H1 (cell line): Measurements from ENCODE around the gene GIPR. TPM values are rescaled to one million over a fixed set of nuclear protein-coding genes. Genes with fewer than 3 reads are reported as not detected.
A peak's percentile ranks its signal among the peaks of the same experiment; 100 is the strongest.

ENCODE experiments used
- CTCF ChIA-PET: fragments of 300-600 bp; sonication (Branson Sonifier 250); formaldehyde crosslinking; loops from one replicate; lab custom pipeline; 2021; ENCODE audit not compliant: partially characterized antibody; lab: Charles Lee
- POLR2A ChIA-PET: fragments of 300-600 bp; sonication (Branson Sonifier 250); formaldehyde crosslinking; loops from one replicate; lab custom pipeline; 2021; ENCODE audit warnings: inconsistent platforms; ENCODE audit not compliant: partially characterized antibody; lab: Charles Lee
- DNase-seq, 2 experiments: peaks; one replicate each; pipeline versions ENCODE4 v3.0.0 to v3.0.0-alpha.2; 2010 to 2022; ENCODE audit warnings: low spot score in 2 of 2, low read depth in 1 of 2, mixed read lengths in 1 of 2
- FAIRE-seq: peaks from 2 replicates; lab custom pipeline; 2011; peaks lifted over from hg19 to GRCh38; lab: Jason Lieb, UNC
- H2AFZ ChIP-seq: 2 replicates; pipeline ENCODE4 v1.8.1; 2012; ENCODE audit warnings: low read length, inconsistent platforms
- H2AK5ac ChIP-seq: 2 replicates; pipeline ENCODE4 v1.6.1; 2013; ENCODE audit warnings: low read depth, low read length
- H2BK120ac ChIP-seq: replicated peaks from 2 replicates; pipeline ENCODE3; 2013; ENCODE audit warnings: low read depth, low read length, inconsistent platforms
- H2BK12ac ChIP-seq: 2 replicates; pipeline ENCODE4 v1.6.1; 2013; ENCODE audit warnings: low read depth, low read length
- H2BK15ac ChIP-seq: 2 replicates; pipeline ENCODE4 v1.6.1; 2013; ENCODE audit warnings: low read length
- H2BK20ac ChIP-seq: 2 replicates; pipeline ENCODE4 v1.6.1; 2013; ENCODE audit warnings: low read length
- H2BK5ac ChIP-seq: 2 replicates; pipeline ENCODE4 v1.6.1; 2013; ENCODE audit warnings: low read depth, low read length
- H3K14ac ChIP-seq: 2 replicates; pipeline ENCODE4 v1.6.1; 2013; ENCODE audit warnings: inconsistent platforms; ENCODE audit not compliant: insufficient read length
- H3K18ac ChIP-seq: 2 replicates; pipeline ENCODE4 v1.6.1; 2013; ENCODE audit warnings: low read length; ENCODE audit errors: extremely low read depth
- H3K23ac ChIP-seq: 2 replicates; pipeline ENCODE4 v1.6.1; 2013; ENCODE audit warnings: inconsistent platforms; ENCODE audit not compliant: insufficient read length
- H3K23me2 ChIP-seq: 2 replicates; pipeline ENCODE4 v1.6.1; 2013; ENCODE audit warnings: low read depth, low read length
- H3K27ac ChIP-seq: 2 replicates; pipeline ENCODE4 v1.6.1; 2011; ENCODE audit warnings: low read depth, low read length, inconsistent platforms
- H3K27me3 ChIP-seq, 4 experiments: replicated peaks in 1 of 4; 1 replicate in 1 of 4; 2 replicates in 3 of 4; pipeline versions ENCODE4 v1.6.1 to v1.8.1; 2011 to 2013; ENCODE audit warnings: low read length in 3 of 4, mild to moderate bottlenecking in 3 of 4, inconsistent platforms in 2 of 4, mixed read lengths in 2 of 4, moderate library complexity in 1 of 4; ENCODE audit not compliant: control insufficient read depth in 3 of 4, insufficient read depth in 3 of 4; ENCODE audit errors: extremely low read depth in 1 of 4
- H3K36me3 ChIP-seq, 4 experiments: 2 replicates each; pipeline versions ENCODE4 v1.6.1 to v1.8.1; 2011 to 2013; ENCODE audit warnings: mild to moderate bottlenecking in 4 of 4, low read length in 3 of 4, moderate library complexity in 2 of 4, control low read depth in 1 of 4, inconsistent platforms in 1 of 4; ENCODE audit not compliant: insufficient read depth in 4 of 4, control insufficient read depth in 2 of 4
- H3K4ac ChIP-seq: replicated peaks from 2 replicates; pipeline ENCODE3; 2013; ENCODE audit warnings: low read length, low read depth, mixed read lengths, inconsistent platforms; ENCODE audit not compliant: insufficient read length
- H3K4me1 ChIP-seq, 4 experiments: replicated peaks in 1 of 4; 1 replicate in 1 of 4; 2 replicates in 3 of 4; pipeline versions ENCODE4 v1.6.1 to v1.8.1; 2011 to 2013; ENCODE audit warnings: low read length in 3 of 4, inconsistent platforms in 2 of 4, mixed read lengths in 1 of 4; ENCODE audit not compliant: insufficient read depth in 4 of 4, control insufficient read depth in 3 of 4
- H3K4me2 ChIP-seq, 2 experiments: 2 replicates each; pipeline versions ENCODE4 v1.6.1 to v1.8.1; 2011 to 2013; ENCODE audit warnings: low read depth in 2 of 2, low read length in 2 of 2, control low read depth in 1 of 2, inconsistent platforms in 1 of 2, mild to moderate bottlenecking in 1 of 2; ENCODE audit not compliant: insufficient read depth in 1 of 2
- H3K4me3 ChIP-seq, 4 experiments: fragments of 200-600, 300-600 bp in 1 of 4; sonication (generic), shearing (Covaris generic), sonication (Bioruptor Twin) in 1 of 4; 2 replicates each; pipeline versions ENCODE4 v1.5.1 to v1.8.1; 2011 to 2016; ENCODE audit warnings: low read length in 4 of 4, low read depth in 3 of 4, control low read depth in 2 of 4, inconsistent platforms in 2 of 4, mild to moderate bottlenecking in 2 of 4, mixed read lengths in 1 of 4, moderate library complexity in 1 of 4; ENCODE audit not compliant: insufficient read depth in 2 of 4; ENCODE audit errors: extremely low read depth in 1 of 4
- H3K56ac ChIP-seq: replicated peaks from 2 replicates; pipeline ENCODE3; 2013; ENCODE audit warnings: low read depth, mild to moderate bottlenecking, mixed read lengths, low read length, inconsistent platforms; ENCODE audit not compliant: insufficient read length
- H3K79me1 ChIP-seq: 2 replicates; pipeline ENCODE4 v1.6.1; 2013; ENCODE audit warnings: low read depth, low read length, control low read depth
- H3K79me2 ChIP-seq, 2 experiments: 2 replicates each; pipeline versions ENCODE4 v1.6.1 to v1.8.1; 2012 to 2013; ENCODE audit warnings: low read length in 2 of 2, mild to moderate bottlenecking in 2 of 2, inconsistent platforms in 1 of 2; ENCODE audit not compliant: insufficient read depth in 2 of 2, control insufficient read depth in 1 of 2
- H3K9ac ChIP-seq, 4 experiments: replicated peaks in 1 of 4; 1 replicate in 1 of 4; 2 replicates in 3 of 4; pipeline versions ENCODE4 v1.6.1 to v1.8.1; 2011 to 2013; ENCODE audit warnings: low read depth in 3 of 4, low read length in 3 of 4, control low read depth in 2 of 4, mild to moderate bottlenecking in 2 of 4, moderate library complexity in 2 of 4, inconsistent platforms in 1 of 4; ENCODE audit errors: extremely low read depth in 1 of 4
- H3K9me3 ChIP-seq, 2 experiments: 2 replicates each; pipeline versions ENCODE4 v1.6.1 to v1.8.1; 2012 to 2013; ENCODE audit warnings: mild to moderate bottlenecking in 2 of 2, moderate library complexity in 2 of 2, control low read depth in 1 of 2, inconsistent platforms in 1 of 2, low read depth in 1 of 2, low read length in 1 of 2, mixed read lengths in 1 of 2; ENCODE audit not compliant: insufficient read depth in 2 of 2
- H4K20me1 ChIP-seq, 2 experiments: replicated peaks in 1 of 2; 2 replicates each; pipeline versions ENCODE3 to v1.8.1; 2011 to 2013; ENCODE audit warnings: inconsistent platforms in 2 of 2, low read length in 2 of 2, mild to moderate bottlenecking in 1 of 2; ENCODE audit not compliant: insufficient read depth in 2 of 2, control insufficient read depth in 1 of 2
- H4K5ac ChIP-seq: 2 replicates; pipeline ENCODE4 v1.6.1; 2013; ENCODE audit warnings: low read length, low read depth, mixed read lengths, inconsistent platforms; ENCODE audit not compliant: insufficient read length
- H4K8ac ChIP-seq: 2 replicates; pipeline ENCODE4 v1.8.0; 2013; ENCODE audit warnings: mild to moderate bottlenecking, moderate library complexity, low read length, inconsistent platforms; ENCODE audit not compliant: insufficient read depth; ENCODE audit errors: extremely low read depth
- H4K91ac ChIP-seq: replicated peaks from 2 replicates; pipeline ENCODE3; 2013; ENCODE audit warnings: low read length, mixed read lengths, inconsistent platforms; ENCODE audit not compliant: insufficient read length
- ASH2L ChIP-seq: fragments of 200-600, 300-600 bp; sonication (generic); IDR thresholded peaks from one replicate; pipeline ENCODE4 v1.7.1; 2017; ENCODE audit warnings: low read length
- KDM1A ChIP-seq: fragments of 200-600, 300-600 bp; sonication (generic); IDR thresholded peaks from 2 replicates; pipeline ENCODE4 v1.7.1; 2016; ENCODE audit warnings: mild to moderate bottlenecking, low read length, borderline replicate concordance
- RBBP5 ChIP-seq: IDR thresholded peaks from 2 replicates; pipeline ENCODE4 v1.7.1; 2012; ENCODE audit warnings: low read depth, mild to moderate bottlenecking, inconsistent platforms, low read length, moderate library complexity, borderline replicate concordance
- WGBS, 2 experiments: shearing (Covaris generic) in 1 of 2; methylation state at CpG; one replicate each; pipeline versions ENCODE4 v1.1.6 to v1.1.7; 2013 to 2015; ENCODE audit warnings: low lambda C conversion rate in 2 of 2, mixed read lengths in 2 of 2, inconsistent platforms in 1 of 2, low coverage in 1 of 2, missing lambda C conversion rate in 1 of 2; ENCODE audit not compliant: insufficient replicate concordance in 2 of 2, insufficient coverage in 1 of 2, insufficient read length in 1 of 2; ENCODE audit errors: extremely low coverage in 1 of 2, missing lambda C conversion rate in 1 of 2; 5-methylcytosine and 5-hydroxymethylcytosine counted together
- polyA plus RNA-seq, 7 experiments: library from polyadenylated mRNA; depleted of rRNA in 3 of 7; stranded (reverse) in 5 of 7; unstranded in 2 of 7; fragments of >200 nt in 5 of 7; fragments of 200-250 nt in 2 of 7; gene quantifications; 1 replicate in 5 of 7; 2 replicates in 1 of 7; 4 replicates in 1 of 7; pipeline versions ENCODE4 v1.2.1 to v1.2.3, GENCODE V29; 2011 to 2013; ENCODE audit warnings: missing spikeins in 2 of 7, mixed read lengths in 2 of 7
- total RNA-seq: library from RNA; stranded (reverse); fragmentation: NEBNext Ultra II Directional; extraction: Animal tissue kit (Norgen Biotek cat#: 25700); gene quantifications from 2 replicates; pipeline ENCODE4 v1.2.1, GENCODE V29; 2021

The GIPR gene
- total and polyA plus RNA-seq, 2 of the 8 experiments (the other 6 are each of a cell fraction or from before 2014, with no cell fraction given): 0.42 to 1.3 TPM

- peak overlapping the region; percentile 43 to 77 for H3K4me2 ChIP-seq
- H3K9me3 ChIP-seq: no peaks in the 10 kb centered on the region; a peak in 1 of 4 replicates
- H4K8ac ChIP-seq: no peak overlapping the region
- H2BK15ac ChIP-seq: peak overlapping the region; percentile 81; the same call in 1 of the 2 replicates
- H4K20me1 ChIP-seq: no peaks in the 10 kb centered on the region
- H3K4me3 ChIP-seq: peak overlapping the region in 3 of 4 experiments; percentile 67 to 89 (median 73); a peak in 7 of 8 replicates
- H4K91ac ChIP-seq: no peak overlapping the region
- no peak overlapping the region for H3K23ac ChIP-seq
- peak overlapping the region; percentile 36 for H3K4ac ChIP-seq
- no peak overlapping the region for H4K5ac ChIP-seq
- no peak overlapping the region for H2BK120ac ChIP-seq
- H3K18ac ChIP-seq: peak overlapping the region; percentile 17; the same call in 1 of the 2 replicates
- H3K14ac ChIP-seq: no peak overlapping the region
- no peak overlapping the region for H3K9ac ChIP-seq
- no peak for FAIRE-seq
- H3K36me3 ChIP-seq: no peaks in the 10 kb centered on the region
- no peak for DNase-seq
- H2BK20ac ChIP-seq: 0 out of 2 replicates have a peak overlapping the region, but pooled peaks have one; percentile 64
- POLR2A ChIA-PET: interaction anchor here (0.9 to 4.1 kb wide), 9 partner anchors 10 to 57 kb away, joined by 3 to 33 read pairs (median 4); no protein-coding TSS in a partner anchor
- TF ChIP-seq ASH2L (peak; percentile 47), RBBP5 (0 out of 2 replicates have a peak, but pooled peaks have one; percentile 62), KDM1A (no peak)
- H3K27ac ChIP-seq: no peak overlapping the region
- 46% methylated on average over 14 of the region's 14 CpGs; no CpG with 5 or more reads in 1 of the 2 experiments for WGBS, 2 experiments
- H2BK12ac ChIP-seq: peak overlapping the region; percentile 52; the same call in 1 of the 2 replicates
- no peak overlapping the region for H2BK5ac ChIP-seq
- H3K27me3 ChIP-seq: peaks cover 0 to 6% (median 2%) of the 10 kb centered on the region in 4 experiments; a peak in 4 of 7 replicates
- H3K23me2 ChIP-seq: peaks cover 8% of the 10 kb centered on the region; the same call in 1 of the 2 replicates
- no peak overlapping the region; the same call in 1 of the 2 replicates for H2AK5ac ChIP-seq
- no peaks in the 10 kb centered on the region for H3K79me2 ChIP-seq
- H3K4me1 ChIP-seq: peaks cover 6 to 27% (median 16%) of the 10 kb centered on the region in 4 experiments
- H3K56ac ChIP-seq: no peak overlapping the region
- H2AFZ ChIP-seq: no peak overlapping the region
- CTCF ChIA-PET: interaction anchor here (0.6 to 8.4 kb wide), 31 partner anchors 8 to 688 kb away, joined by 3 to 135 read pairs (median 6); partner anchors contain the start of genes DMWD, GPR4 and SIX5
- H3K79me1 ChIP-seq: no peaks in the 10 kb centered on the region
Observed at GRCh38 chr19:45643927-45644771, 23.9 kb upstream of the GIPR start.
